HepG2 (cell line): ENCODE data around the gene WDR70. TPM values are rescaled to one million over a fixed set of nuclear protein-coding genes. Genes with fewer than 3 reads are reported as not detected.

Source experiments
- ATAC-seq: fragments of 200-7000 bp; cut with Tn5 transposase; 3 replicates; pipeline ENCODE4 v1.9.1; 2020; ENCODE audit warnings: mild to moderate bottlenecking, moderate library complexity
- BruUV-seq: library from RNA; stranded (reverse); fragments of 400-500 nt; replicated peaks from 2 replicates; lab custom pipeline; 2021; lab: Mats Ljungman, UMichigan
- CTCF ChIA-PET: fragments of 300-600 bp; formaldehyde crosslinking; extraction: SDS; loops from one replicate; lab custom pipeline; 2021; ENCODE audit warnings: low total read pairs, inconsistent platforms, low intra/inter-chr PET ratio; lab: Yijun Ruan, JAX
- POLR2A ChIA-PET: fragments of 350-600 bp; sonication (Branson Sonifier 250); formaldehyde crosslinking; loops from one replicate; lab custom pipeline; 2020; ENCODE audit warnings: antibody characterized with exemption, inconsistent platforms; lab: Yijun Ruan, JAX
- DNase-seq: peaks from one replicate; pipeline ENCODE4 v3.0.0-alpha.2; 2015; ENCODE audit warnings: low spot score
- FAIRE-seq: peaks from 3 replicates; lab custom pipeline; 2011; peaks lifted over from hg19 to GRCh38; lab: Jason Lieb, UNC
- H2AFZ ChIP-seq: one replicate; pipeline ENCODE4 v1.6.1; 2011; ENCODE audit warnings: low read length, inconsistent platforms
- H3K27ac ChIP-seq: fragments of 300-600 bp; 3 replicates; pipeline ENCODE4 v1.8.0; 2011; ENCODE audit warnings: mixed run types, mild to moderate bottlenecking, mixed read lengths, low read length, inconsistent platforms; ENCODE audit not compliant: insufficient read depth; ENCODE audit errors: extremely low read length
- H3K27me3 ChIP-seq, 2 experiments: fragments of 200-600 bp in 1 of 2; 2 replicates in 1 of 2; 3 replicates in 1 of 2; pipeline versions ENCODE4 v1.6.0 to v1.8.0; 2011; ENCODE audit warnings: low read length in 2 of 2, mild to moderate bottlenecking in 2 of 2, moderate library complexity in 2 of 2, inconsistent platforms in 1 of 2; ENCODE audit not compliant: insufficient read depth in 2 of 2, control insufficient read depth in 1 of 2
- H3K36me3 ChIP-seq, 2 experiments: fragments of 200-600 bp in 1 of 2; replicated peaks in 1 of 2; 2 replicates in 1 of 2; 3 replicates in 1 of 2; pipeline versions ENCODE4 v1.5.1 to v1.8.0; 2011; ENCODE audit warnings: low read length in 2 of 2, inconsistent platforms in 1 of 2; ENCODE audit not compliant: insufficient read depth in 2 of 2, control insufficient read depth in 1 of 2
- H3K4me1 ChIP-seq: 2 replicates; pipeline ENCODE4 v1.5.1; 2012; ENCODE audit warnings: low read length, inconsistent platforms; ENCODE audit not compliant: insufficient read depth
- H3K4me2 ChIP-seq: 2 replicates; pipeline ENCODE4 v1.6.0; 2011; ENCODE audit warnings: low read depth, low read length, inconsistent platforms
- H3K4me3 ChIP-seq, 3 experiments: fragments of 200-600 bp in 1 of 3; sonication (generic), shearing (Covaris generic) in 1 of 3; replicated peaks in 1 of 3; 2 replicates each; pipeline ENCODE4 v1.5.1; 2011 to 2016; ENCODE audit warnings: low read length in 3 of 3, inconsistent platforms in 2 of 3, low read depth in 2 of 3, mild to moderate bottlenecking in 2 of 3, control low read depth in 1 of 3, mixed read lengths in 1 of 3; ENCODE audit not compliant: insufficient read depth in 1 of 3
- H3K79me2 ChIP-seq: one replicate; pipeline ENCODE4 v1.6.1; 2011; ENCODE audit warnings: low read length, inconsistent platforms; ENCODE audit not compliant: insufficient read depth
- H3K9ac ChIP-seq: 2 replicates; pipeline ENCODE4 v1.6.0; 2011; ENCODE audit warnings: mild to moderate bottlenecking, low read depth, low read length, inconsistent platforms; ENCODE audit not compliant: insufficient read depth
- H3K9me3 ChIP-seq: 2 replicates; pipeline ENCODE4 v1.5.1; 2012; ENCODE audit warnings: mild to moderate bottlenecking, low read length
- H4K20me1 ChIP-seq: 2 replicates; pipeline ENCODE4 v1.6.0; 2011; ENCODE audit warnings: inconsistent platforms, mild to moderate bottlenecking, low read length, moderate library complexity; ENCODE audit not compliant: insufficient read depth
- BCL6 ChIP-seq: IDR thresholded peaks from 2 replicates; pipeline ENCODE4 v1.6.1; 2016; ENCODE audit warnings: missing genetic modification reagents, missing compliant biosample characterization
- CREM ChIP-seq, 2 experiments: sonication (generic) in 1 of 2; formaldehyde crosslinking in 1 of 2; IDR thresholded peaks; 2 replicates each; pipeline versions ENCODE4 v1.4.0 to v1.6.1; 2016 to 2020; ENCODE audit warnings: antibody characterized with exemption in 1 of 2, mild to moderate bottlenecking in 1 of 2, missing genetic modification reagents in 1 of 2
- EED ChIP-seq: sonication (generic); formaldehyde crosslinking; IDR thresholded peaks from 2 replicates; pipeline ENCODE4 v1.5.0; 2020; ENCODE audit warnings: mild to moderate bottlenecking, missing genetic modification reagents
- HHEX ChIP-seq: IDR thresholded peaks from 2 replicates; pipeline ENCODE4 v1.6.1; 2016; ENCODE audit warnings: control low read depth
- HOXA5 ChIP-seq: sonication (generic); formaldehyde crosslinking; IDR thresholded peaks from 2 replicates; pipeline ENCODE4 v1.4.0; 2020; ENCODE audit warnings: missing genetic modification reagents
- NCOA5 ChIP-seq: sonication (generic); formaldehyde crosslinking; IDR thresholded peaks from 2 replicates; pipeline ENCODE4 v1.4.0; 2020; ENCODE audit warnings: missing genetic modification reagents
- RERE ChIP-seq: IDR thresholded peaks from 2 replicates; pipeline ENCODE4 v1.6.1; 2016; ENCODE audit warnings: low read depth, missing genetic modification reagents, missing compliant biosample characterization
- SP140L ChIP-seq: sonication (generic); formaldehyde crosslinking; IDR thresholded peaks from 2 replicates; pipeline ENCODE4 v1.4.0; 2020; ENCODE audit warnings: missing genetic modification reagents, borderline replicate concordance
- ZNF234 ChIP-seq: sonication (generic); formaldehyde crosslinking; conservative IDR thresholded peaks from 2 replicates; pipeline ENCODE4 v1.5.1; 2020; ENCODE audit warnings: mild to moderate bottlenecking, missing genetic modification reagents
- ZNF263 ChIP-seq: sonication (generic); formaldehyde crosslinking; IDR thresholded peaks from 2 replicates; pipeline ENCODE4 v1.4.0; 2020; ENCODE audit warnings: missing genetic modification reagents
- ZNF274 ChIP-seq: sonication (generic); formaldehyde crosslinking; IDR thresholded peaks from 2 replicates; pipeline ENCODE4 v1.5.1; 2020; ENCODE audit warnings: mild to moderate bottlenecking, missing genetic modification reagents
- ZNF563 ChIP-seq: sonication (generic); formaldehyde crosslinking; IDR thresholded peaks from 2 replicates; pipeline ENCODE4 v1.8.0; 2022; ENCODE audit warnings: mild to moderate bottlenecking, moderate library complexity, missing genetic modification reagents
- ZNF761 ChIP-seq: sonication (generic); formaldehyde crosslinking; conservative IDR thresholded peaks from 2 replicates; pipeline ENCODE4 v1.4.0; 2020; ENCODE audit warnings: mild to moderate bottlenecking, missing genetic modification reagents
- WGBS: methylation state at CpG from one replicate; pipeline ENCODE4 v1.1.6; 2017; ENCODE audit warnings: low lambda C conversion rate; 5-methylcytosine and 5-hydroxymethylcytosine counted together
- in situ Hi-C: cut with HindIII; loops from 2 replicates; pipeline ENCODE4 v1.10.0; 2017; ENCODE audit warnings: low pct_unique_long_range_greater_than_20kb; ENCODE audit not compliant: extremely low pct_ligation_motif_present
- intact Hi-C: fragments of 100-400 bp; cut with micrococcal nuclease; formaldehyde crosslinking; loops from one replicate; pipeline ENCODE4 v1.10.0; 2022; ENCODE audit not compliant: unreplicated experiment
- polyA plus RNA-seq, 8 experiments: library from polyadenylated mRNA; depleted of rRNA in 3 of 8; stranded (reverse) in 7 of 8; unstranded in 1 of 8; fragments of >200 nt; fragmentation: Illumina TruSeq in 4 of 8; extraction: Trizol in 4 of 8; gene quantifications; 2 replicates each; pipeline versions ENCODE4 v1.2.1 to v1.2.3, GENCODE V29; 2011 to 2016; ENCODE audit warnings: low read depth in 4 of 8, missing spikeins in 1 of 8, mixed read lengths in 1 of 8; ENCODE audit not compliant: insufficient read depth in 1 of 8
- total RNA-seq, 5 experiments: library from RNA; depleted of rRNA; stranded (reverse); fragments of >200 nt; fragmentation: Illumina TruSeq; extraction: Trizol; gene quantifications; 2 replicates each; pipeline ENCODE4 v1.2.3, GENCODE V29; 2016; ENCODE audit warnings: low read depth in 1 of 5

WDR70 gene
- total and polyA plus RNA-seq, 2 of the 13 experiments (the other 11 are each of a cell fraction or from before 2014, with no cell fraction given) = 14.6 to 30.6 TPM

- Histone ChIP-seq H3K4me1 (no peaks in the 10 kb centered on the region), H3K4me3 (no peak overlapping the region), H3K9ac (no peak overlapping the region), H3K4me2 (no peak overlapping the region), H3K27me3 (no peaks in the 10 kb centered on the region), H3K79me2 (no peaks in the 10 kb centered on the region), H3K9me3 (no peaks in the 10 kb centered on the region), H2AFZ (no peak overlapping the region), H3K36me3 (no peaks in the 10 kb centered on the region; a peak in 1 of 5 replicates), H3K27ac (no peak overlapping the region), H4K20me1 (no peaks in the 10 kb centered on the region)
- DNase-seq (no peak), ATAC-seq (no peak), FAIRE-seq (no peak)
- TF ChIP-seq RERE (no peak), CREM (IDR thresholded peaks at IDR 0.05) (no peak), CREM (CRISPR knock-in tag; IDR thresholded peaks at IDR 0.05) (no peak), ZNF761 (CRISPR knock-in tag) (no peak), ZNF234 (CRISPR knock-in tag) (no peak), HHEX (no peak), SP140L (CRISPR knock-in tag) (no peak), ZNF563 (no peak), ZNF263 (no peak), BCL6 (no peak), HOXA5 (CRISPR knock-in tag) (no peak), EED (no peak), NCOA5 (CRISPR knock-in tag) (no peak), ZNF274 (CRISPR knock-in tag) (no peak)
- ChIA-PET CTCF (no interaction called here), POLR2A (no interaction called here)
- in situ Hi-C loops (no loop called here), intact Hi-C loops (no loop called here)
- 96% methylated on average over 9 of the region's 9 CpGs for WGBS
- BruUV-seq = no TSS peak
These were observed 38.2 kb downstream of the WDR70 start for GRCh38 chr5:37417347-37417746.
